ENCODE results near the gene REEP3.
A peak's percentile ranks its signal among the peaks of the same experiment; 100 is the strongest.

REEP3 gene

GRCh38 chr10:63542835-63543575, 21.8 kb downstream of the REEP3 start:
- Histone ChIP-seq H3K27me3 (ENCODE audit: insufficient read depth, poor library complexity, severe bottlenecking) (no peaks in the 10 kb centered on the region), H3K4me1 (ENCODE audit: insufficient read depth, poor library complexity, severe bottlenecking) (peaks cover 9% of the 10 kb centered on the region), H3K9me3 (ENCODE audit: severe bottlenecking) (no peaks in the 10 kb centered on the region), H3K36me3 (ENCODE audit: low read depth) (peaks cover 11% of the 10 kb centered on the region), H3K4me3 (ENCODE audit: severe bottlenecking) (no peak overlapping the region), H3K27ac (ENCODE audit: poor library complexity, severe bottlenecking) (no peak overlapping the region)
- ATAC-seq (ENCODE audit: low read depth) (0 out of 3 replicates have a peak, but pooled peaks have one; percentile 56), DNase-seq (ENCODE audit: low spot score) (no peak)
- TF ChIP-seq, protein P1, sequence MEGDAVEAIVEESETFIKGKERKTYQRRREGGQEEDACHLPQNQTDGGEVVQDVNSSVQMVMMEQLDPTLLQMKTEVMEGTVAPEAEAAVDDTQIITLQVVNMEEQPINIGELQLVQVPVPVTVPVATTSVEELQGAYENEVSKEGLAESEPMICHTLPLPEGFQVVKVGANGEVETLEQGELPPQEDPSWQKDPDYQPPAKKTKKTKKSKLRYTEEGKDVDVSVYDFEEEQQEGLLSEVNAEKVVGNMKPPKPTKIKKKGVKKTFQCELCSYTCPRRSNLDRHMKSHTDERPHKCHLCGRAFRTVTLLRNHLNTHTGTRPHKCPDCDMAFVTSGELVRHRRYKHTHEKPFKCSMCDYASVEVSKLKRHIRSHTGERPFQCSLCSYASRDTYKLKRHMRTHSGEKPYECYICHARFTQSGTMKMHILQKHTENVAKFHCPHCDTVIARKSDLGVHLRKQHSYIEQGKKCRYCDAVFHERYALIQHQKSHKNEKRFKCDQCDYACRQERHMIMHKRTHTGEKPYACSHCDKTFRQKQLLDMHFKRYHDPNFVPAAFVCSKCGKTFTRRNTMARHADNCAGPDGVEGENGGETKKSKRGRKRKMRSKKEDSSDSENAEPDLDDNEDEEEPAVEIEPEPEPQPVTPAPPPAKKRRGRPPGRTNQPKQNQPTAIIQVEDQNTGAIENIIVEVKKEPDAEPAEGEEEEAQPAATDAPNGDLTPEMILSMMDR (IDR thresholded peaks at IDR 0.05; ENCODE audit: poor library complexity, severe bottlenecking), result no peak

DNA sequence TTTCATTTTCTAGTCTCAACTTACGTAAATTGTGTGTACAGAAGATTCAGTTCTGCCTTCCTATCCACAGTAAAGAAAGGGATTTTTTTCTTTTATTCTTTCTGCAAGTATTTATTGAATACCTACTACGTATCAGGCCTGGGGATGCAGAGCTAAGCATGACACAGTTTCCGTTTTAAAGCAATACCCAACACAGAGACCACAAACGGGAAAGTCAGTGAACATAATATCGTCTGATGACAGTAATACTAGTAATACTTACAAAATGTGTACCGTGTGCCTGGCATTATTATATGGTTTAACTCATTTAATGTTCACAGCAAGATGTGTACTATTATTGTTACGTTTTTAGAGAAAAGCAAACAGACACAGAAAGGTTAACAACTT, 22.4 kb downstream of the REEP3 start:
- Histone ChIP-seq H3K4me3 (ENCODE audit: severe bottlenecking) (no peak overlapping the region), H3K4me1 (ENCODE audit: insufficient read depth, poor library complexity, severe bottlenecking) (peaks cover 9% of the 10 kb centered on the region), H3K27ac (ENCODE audit: poor library complexity, severe bottlenecking) (no peak overlapping the region), H3K27me3 (ENCODE audit: insufficient read depth, poor library complexity, severe bottlenecking) (no peaks in the 10 kb centered on the region), H3K36me3 (ENCODE audit: low read depth) (peaks cover 11% of the 10 kb centered on the region), H3K9me3 (ENCODE audit: severe bottlenecking) (no peaks in the 10 kb centered on the region)
- TF ChIP-seq, protein P1 (IDR thresholded peaks at IDR 0.05; ENCODE audit: poor library complexity, severe bottlenecking), result no peak
- DNase-seq (ENCODE audit: low spot score) (no peak), ATAC-seq (ENCODE audit: low read depth) (no peak)

DNA sequence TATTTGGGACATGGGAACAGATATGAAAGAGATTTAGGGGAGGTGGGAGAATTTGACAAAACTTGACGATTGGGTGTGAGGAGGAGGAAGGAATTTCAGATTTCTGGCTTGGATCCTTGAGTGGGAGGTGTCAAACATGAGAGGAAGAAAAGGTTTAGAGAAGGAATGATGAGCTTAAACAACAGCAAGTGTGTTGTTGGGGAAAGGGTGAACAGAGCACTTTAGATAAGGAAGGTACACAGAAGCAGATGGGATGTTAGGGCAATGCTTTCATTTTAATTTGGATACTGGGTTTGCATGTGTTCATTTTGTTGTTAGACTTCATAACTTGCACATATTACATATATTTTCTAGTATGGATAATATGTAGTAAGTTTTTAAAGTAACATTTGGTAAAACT, 23.2 kb downstream of the REEP3 start:
- ATAC-seq (ENCODE audit: low read depth), result no peak
- Histone ChIP-seq H3K36me3 (ENCODE audit: low read depth) (peaks cover 11% of the 10 kb centered on the region), H3K4me3 (ENCODE audit: severe bottlenecking) (no peak overlapping the region), H3K9me3 (ENCODE audit: severe bottlenecking) (no peaks in the 10 kb centered on the region), H3K4me1 (ENCODE audit: insufficient read depth, poor library complexity, severe bottlenecking) (peaks cover 9% of the 10 kb centered on the region), H3K27me3 (ENCODE audit: insufficient read depth, poor library complexity, severe bottlenecking) (no peaks in the 10 kb centered on the region), H3K27ac (ENCODE audit: poor library complexity, severe bottlenecking) (no peak overlapping the region)
- TF ChIP-seq, protein P1 (IDR thresholded peaks at IDR 0.05; ENCODE audit: poor library complexity, severe bottlenecking), result no peak
- DNase-seq (ENCODE audit: low spot score), result no peak

DNA sequence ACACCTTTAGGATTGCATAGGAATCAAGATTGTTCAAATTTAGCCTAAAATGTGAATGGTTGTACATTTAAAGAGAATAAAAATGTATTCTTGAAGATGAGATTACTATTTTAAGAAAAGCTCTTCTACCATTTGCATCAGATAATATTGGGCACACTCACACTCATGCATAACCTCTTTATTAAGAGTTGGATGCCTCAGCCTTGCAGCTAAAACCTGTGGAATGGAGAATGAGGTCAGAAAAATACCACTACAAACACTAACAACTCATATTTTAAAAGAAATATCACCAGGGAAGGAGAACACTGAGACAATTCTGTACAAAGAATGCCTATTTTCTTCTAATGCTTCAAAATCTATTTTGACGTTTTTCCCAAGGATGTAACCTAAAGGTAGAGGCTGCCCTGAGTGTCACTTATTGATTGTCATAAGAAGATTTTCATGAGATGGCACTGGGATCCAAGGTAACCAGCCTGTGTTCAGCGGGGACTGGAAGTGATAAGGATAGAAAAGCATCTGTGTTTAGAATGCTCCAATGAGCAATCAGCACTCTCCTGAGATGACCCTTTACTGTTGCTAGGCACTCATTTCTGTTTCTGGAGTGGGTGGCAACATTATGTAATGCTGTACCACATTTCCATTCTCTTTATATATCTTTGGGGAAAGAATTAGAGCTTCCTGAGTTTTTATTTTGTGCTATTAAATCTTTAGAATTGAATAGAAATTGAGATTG, 26.6 kb downstream of the REEP3 start:
- H3K36me3 ChIP-seq (ENCODE audit: low read depth), result peaks cover 7% of the 10 kb centered on the region
- H3K4me1 ChIP-seq (ENCODE audit: insufficient read depth, poor library complexity, severe bottlenecking), result peaks cover 31% of the 10 kb centered on the region
- TF ChIP-seq, protein P1 (IDR thresholded peaks at IDR 0.05; ENCODE audit: poor library complexity, severe bottlenecking), result no peak
- no peak for ATAC-seq (ENCODE audit: low read depth)
- H3K9me3 ChIP-seq (ENCODE audit: severe bottlenecking), result no peaks in the 10 kb centered on the region
- H3K27me3 ChIP-seq (ENCODE audit: insufficient read depth, poor library complexity, severe bottlenecking), result no peaks in the 10 kb centered on the region
- no peak overlapping the region for H3K4me3 ChIP-seq (ENCODE audit: severe bottlenecking)
- no peak overlapping the region for H3K27ac ChIP-seq (ENCODE audit: poor library complexity, severe bottlenecking)
- DNase-seq (ENCODE audit: low spot score), result no peak

DNA sequence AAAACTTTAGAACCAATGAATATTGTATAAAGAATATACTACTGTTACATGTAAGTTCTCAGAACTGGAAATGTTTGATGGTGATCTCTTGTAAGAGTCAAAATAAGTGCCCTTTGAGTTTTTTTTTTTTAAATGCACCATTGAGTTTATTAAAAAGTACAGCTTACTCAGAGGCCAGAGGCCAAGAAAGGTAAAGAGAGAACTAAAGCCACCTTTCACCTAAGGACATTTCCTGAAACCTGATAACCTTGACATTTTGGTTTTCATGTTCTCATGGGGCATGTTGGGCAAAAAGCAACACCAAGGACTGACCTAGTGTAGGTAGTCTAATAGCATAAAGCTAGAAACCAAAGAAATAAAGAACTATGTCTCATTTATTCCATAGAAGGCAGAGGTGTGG, 27.7 kb downstream of the REEP3 start:
- no peaks in the 10 kb centered on the region for H3K27me3 ChIP-seq (ENCODE audit: insufficient read depth, poor library complexity, severe bottlenecking)
- DNase-seq (ENCODE audit: low spot score), result no peak
- no peak overlapping the region for H3K4me3 ChIP-seq (ENCODE audit: severe bottlenecking)
- TF ChIP-seq, protein P1 (IDR thresholded peaks at IDR 0.05; ENCODE audit: poor library complexity, severe bottlenecking), result no peak
- H3K9me3 ChIP-seq (ENCODE audit: severe bottlenecking), result no peaks in the 10 kb centered on the region
- H3K36me3 ChIP-seq (ENCODE audit: low read depth), result peaks cover 7% of the 10 kb centered on the region
- no peak overlapping the region for H3K27ac ChIP-seq (ENCODE audit: poor library complexity, severe bottlenecking)
- no peak for ATAC-seq (ENCODE audit: low read depth)
- H3K4me1 ChIP-seq (ENCODE audit: insufficient read depth, poor library complexity, severe bottlenecking), result peaks cover 38% of the 10 kb centered on the region
